ENCODE results near the gene TMEM63B. TPM values are rescaled to one million over a fixed set of nuclear protein-coding genes. Genes with fewer than 3 reads are reported as not detected.
A peak's percentile ranks its signal among the peaks of the same experiment; 100 is the strongest.

TMEM63B gene
- total RNA-seq, 6 experiments from 2014 or later = 30.6 to 41.0 (median 36.8) TPM

- intact Hi-C loops (cut with DNase I) = no loop called here
- WGBS (ENCODE audit: insufficient coverage, low coverage, low lambda C conversion rate, missing lambda C conversion rate) = 53% methylated on average over 2 of the region's 4 CpGs
- no peak overlapping the region for H3K27ac ChIP-seq
Observed at GRCh38 chr6:44202332-44202971, 75.1 kb downstream of the TMEM63B start.

GRCh38 chr6:44202972-44203750 is 75.8 kb downstream of the TMEM63B start:
- Histone ChIP-seq H3K27ac (no peak overlapping the region), H3K27me3 (no peaks in the 10 kb centered on the region), H3K36me3 (no peaks in the 10 kb centered on the region), H3K4me1 (peaks cover 0 to 5% (median 2%) of the 10 kb centered on the region in 4 donors), H3K4me3 (no peak overlapping the region), H3K9me3 (no peaks in the 10 kb centered on the region)
- TF ChIP-seq POLR2A (IDR thresholded peaks at IDR 0.05) = no peak
- no peak for TF ChIP-seq CTCF (IDR thresholded peaks at IDR 0.05)
- intact Hi-C loops (cut with DNase I) = no loop called here
- DNase-seq = no peak
- ATAC-seq = no peak
- 75% methylated on average over 5 of the region's 11 CpGs for WGBS (ENCODE audit: insufficient coverage, low coverage, low lambda C conversion rate, missing lambda C conversion rate)

More at GRCh38 chr6:44202332-44202971, 75.1 kb downstream of the TMEM63B start:
- TF ChIP-seq POLR2A (IDR thresholded peaks at IDR 0.05) (no peak), CTCF (IDR thresholded peaks at IDR 0.05) (no peak)
- Histone ChIP-seq H3K4me1 (no peaks in the 10 kb centered on the region), H3K27me3 (no peaks in the 10 kb centered on the region), H3K36me3 (no peaks in the 10 kb centered on the region), H3K9me3 (no peaks in the 10 kb centered on the region), H3K4me3 (no peak overlapping the region)
- DNase-seq = no peak
- ATAC-seq = peak; percentile 28 to 76 (median 56)

GRCh38 chr6:44203955-44204354 is 76.6 kb downstream of the TMEM63B start:
- TF ChIP-seq CTCF (IDR thresholded peaks at IDR 0.05) (no peak), POLR2A (IDR thresholded peaks at IDR 0.05) (no peak)
- intact Hi-C loops (cut with DNase I) = no loop called here
- Histone ChIP-seq H3K4me1 (peaks cover 0 to 10% (median 4%) of the 10 kb centered on the region in 4 donors), H3K36me3 (no peaks in the 10 kb centered on the region), H3K9me3 (no peaks in the 10 kb centered on the region), H3K27ac (no peak overlapping the region), H3K27me3 (no peaks in the 10 kb centered on the region), H3K4me3 (no peak overlapping the region)
- ATAC-seq (no peak), DNase-seq (no peak)
- WGBS (ENCODE audit: insufficient coverage, low coverage, low lambda C conversion rate, missing lambda C conversion rate) = 92% methylated on average over 6 of the region's 6 CpGs

Other genes with a start within 250 kb of the TMEM63B start
- 10 to 100 TPM; 26.5 to 70.0 (median 35.4) TPM for gene MRPL14, start 102 bp upstream of the TMEM63B start, total RNA-seq
- under 1 TPM in 2 of 6 experiments, not detected in 4; 0.22 to 0.31 TPM for gene CAPN11, start 31.3 kb downstream of the TMEM63B start, total RNA-seq
- gene MYMX, start 89.4 kb downstream of the TMEM63B start, total RNA-seq = not detected
- gene SLC29A1, start 96.0 kb downstream of the TMEM63B start, total RNA-seq = 10 to 100 TPM; 27.4 to 51.3 (median 31.4) TPM
- gene HSP90AB1, start 119.5 kb downstream of the TMEM63B start, total RNA-seq = 100 to 1,000 TPM; 183 to 566 (median 345) TPM
- gene SLC35B2, start 130.0 kb downstream of the TMEM63B start, total RNA-seq = 10 to 100 TPM; 15.1 to 29.0 (median 20.9) TPM
- 10 to 100 TPM in 3 of 6 experiments, 1 to 10 TPM in 3; 2.5 to 30.2 (median 10.8) TPM for gene NFKBIE, start 138.0 kb downstream of the TMEM63B start, total RNA-seq
- gene TMEM151B, start 142.9 kb downstream of the TMEM63B start, total RNA-seq = not detected
- 1 to 10 TPM; 5.5 to 9.8 (median 7.0) TPM for gene AARS2, start 185.8 kb downstream of the TMEM63B start, total RNA-seq
- gene SPATS1, start 215.1 kb downstream of the TMEM63B start, total RNA-seq = not detected